Thyroid gland (tissue), 4 donors: Measurements from ENCODE around the gene SYP.

Experiments
- CTCF ChIP-seq, 6 experiments: fragments of 200-600 bp in 3 of 6; fragments of 450-650 bp in 3 of 6; sonication (generic) in 3 of 6; IDR thresholded peaks; one replicate each; pipeline ENCODE4 v1.5.1; 2016 to 2019; ENCODE audit warnings: antibody characterized with exemption in 6 of 6, mild to moderate bottlenecking in 2 of 6, inconsistent platforms in 1 of 6, moderate library complexity in 1 of 6
- POLR2A ChIP-seq, 2 donors: fragments of 450-650 bp; IDR thresholded peaks; one replicate each; pipeline ENCODE4 v1.6.1; 2017; ENCODE audit warnings: antibody characterized with exemption in 2 of 2, mild to moderate bottlenecking in 2 of 2, moderate library complexity in 1 of 2

GRCh38 chrX:49203536-49203935 is 3.5 kb upstream of the SYP start:
- TF ChIP-seq CTCF (IDR thresholded peaks at IDR 0.05) (no peak), POLR2A (IDR thresholded peaks at IDR 0.05) (no peak)
